ENCODE measurements around the gene NAA10. TPM values are rescaled to one million over a fixed set of nuclear protein-coding genes. Genes with fewer than 3 reads are reported as not detected.

NAA10 gene
- total and polyA plus RNA-seq, 2 of the 13 experiments (the other 11 are each of a cell fraction or from before 2014, with no cell fraction given): 49.2 to 51.7 TPM

GRCh38 chrX:153944140-153944799 lies 9.4 kb upstream of the NAA10 start, which contains the start of gene RENBP (continued):
- TF ChIP-seq TFAP4 (IDR thresholded peaks at IDR 0.05; ENCODE audit: borderline replicate concordance, low read depth) (peak; percentile 40; the same call in 1 of the 2 replicates), KDM1A (CRISPR knock-in tag; IDR thresholded peaks at IDR 0.05) (no peak), ZNF773 (CRISPR knock-in tag; IDR thresholded peaks at IDR 0.05; ENCODE audit: borderline replicate concordance) (no peak), IKZF4 (CRISPR knock-in tag; IDR thresholded peaks at IDR 0.05; ENCODE audit: borderline replicate concordance, low read depth, not compliant biosample characterization) (no peak), SOX13 (IDR thresholded peaks at IDR 0.05) (no peak), SOX13 (CRISPR knock-in tag; conservative IDR thresholded peaks at IDR 0.05 in 1 of 2, IDR thresholded peaks at IDR 0.05 in 1 of 2) (no peak), ZNF142 (CRISPR knock-in tag; IDR thresholded peaks at IDR 0.05) (no peak), AGO1 (IDR thresholded peaks at IDR 0.05; ENCODE audit: low read depth, low read length, poor library complexity, severe bottlenecking) (no peak), ZNF563 (CRISPR knock-in tag; IDR thresholded peaks at IDR 0.05) (no peak), EED (CRISPR knock-in tag; IDR thresholded peaks at IDR 0.05) (no peak), ZNF513 (CRISPR knock-in tag; conservative IDR thresholded peaks at IDR 0.05) (no peak)
- TF ChIP-seq, protein P1, sequence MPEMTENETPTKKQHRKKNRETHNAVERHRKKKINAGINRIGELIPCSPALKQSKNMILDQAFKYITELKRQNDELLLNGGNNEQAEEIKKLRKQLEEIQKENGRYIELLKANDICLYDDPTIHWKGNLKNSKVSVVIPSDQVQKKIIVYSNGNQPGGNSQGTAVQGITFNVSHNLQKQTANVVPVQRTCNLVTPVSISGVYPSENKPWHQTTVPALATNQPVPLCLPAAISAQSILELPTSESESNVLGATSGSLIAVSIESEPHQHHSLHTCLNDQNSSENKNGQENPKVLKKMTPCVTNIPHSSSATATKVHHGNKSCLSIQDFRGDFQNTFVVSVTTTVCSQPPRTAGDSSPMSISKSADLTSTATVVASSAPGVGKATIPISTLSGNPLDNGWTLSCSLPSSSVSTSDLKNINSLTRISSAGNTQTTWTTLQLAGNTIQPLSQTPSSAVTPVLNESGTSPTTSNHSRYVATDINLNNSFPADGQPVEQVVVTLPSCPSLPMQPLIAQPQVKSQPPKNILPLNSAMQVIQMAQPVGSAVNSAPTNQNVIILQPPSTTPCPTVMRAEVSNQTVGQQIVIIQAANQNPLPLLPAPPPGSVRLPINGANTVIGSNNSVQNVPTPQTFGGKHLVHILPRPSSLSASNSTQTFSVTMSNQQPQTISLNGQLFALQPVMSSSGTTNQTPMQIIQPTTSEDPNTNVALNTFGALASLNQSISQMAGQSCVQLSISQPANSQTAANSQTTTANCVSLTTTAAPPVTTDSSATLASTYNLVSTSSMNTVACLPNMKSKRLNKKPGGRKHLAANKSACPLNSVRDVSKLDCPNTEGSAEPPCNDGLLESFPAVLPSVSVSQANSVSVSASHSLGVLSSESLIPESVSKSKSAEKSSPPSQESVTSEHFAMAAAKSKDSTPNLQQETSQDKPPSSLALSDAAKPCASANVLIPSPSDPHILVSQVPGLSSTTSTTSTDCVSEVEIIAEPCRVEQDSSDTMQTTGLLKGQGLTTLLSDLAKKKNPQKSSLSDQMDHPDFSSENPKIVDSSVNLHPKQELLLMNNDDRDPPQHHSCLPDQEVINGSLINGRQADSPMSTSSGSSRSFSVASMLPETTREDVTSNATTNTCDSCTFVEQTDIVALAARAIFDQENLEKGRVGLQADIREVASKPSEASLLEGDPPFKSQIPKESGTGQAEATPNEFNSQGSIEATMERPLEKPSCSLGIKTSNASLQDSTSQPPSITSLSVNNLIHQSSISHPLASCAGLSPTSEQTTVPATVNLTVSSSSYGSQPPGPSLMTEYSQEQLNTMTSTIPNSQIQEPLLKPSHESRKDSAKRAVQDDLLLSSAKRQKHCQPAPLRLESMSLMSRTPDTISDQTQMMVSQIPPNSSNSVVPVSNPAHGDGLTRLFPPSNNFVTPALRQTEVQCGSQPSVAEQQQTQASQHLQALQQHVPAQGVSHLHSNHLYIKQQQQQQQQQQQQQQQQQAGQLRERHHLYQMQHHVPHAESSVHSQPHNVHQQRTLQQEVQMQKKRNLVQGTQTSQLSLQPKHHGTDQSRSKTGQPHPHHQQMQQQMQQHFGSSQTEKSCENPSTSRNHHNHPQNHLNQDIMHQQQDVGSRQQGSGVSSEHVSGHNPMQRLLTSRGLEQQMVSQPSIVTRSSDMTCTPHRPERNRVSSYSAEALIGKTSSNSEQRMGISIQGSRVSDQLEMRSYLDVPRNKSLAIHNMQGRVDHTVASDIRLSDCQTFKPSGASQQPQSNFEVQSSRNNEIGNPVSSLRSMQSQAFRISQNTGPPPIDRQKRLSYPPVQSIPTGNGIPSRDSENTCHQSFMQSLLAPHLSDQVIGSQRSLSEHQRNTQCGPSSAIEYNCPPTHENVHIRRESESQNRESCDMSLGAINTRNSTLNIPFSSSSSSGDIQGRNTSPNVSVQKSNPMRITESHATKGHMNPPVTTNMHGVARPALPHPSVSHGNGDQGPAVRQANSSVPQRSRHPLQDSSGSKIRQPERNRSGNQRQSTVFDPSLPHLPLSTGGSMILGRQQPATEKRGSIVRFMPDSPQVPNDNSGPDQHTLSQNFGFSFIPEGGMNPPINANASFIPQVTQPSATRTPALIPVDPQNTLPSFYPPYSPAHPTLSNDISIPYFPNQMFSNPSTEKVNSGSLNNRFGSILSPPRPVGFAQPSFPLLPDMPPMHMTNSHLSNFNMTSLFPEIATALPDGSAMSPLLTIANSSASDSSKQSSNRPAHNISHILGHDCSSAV (CRISPR knock-in tag; IDR thresholded peaks at IDR 0.05; ENCODE audit: borderline replicate concordance): no peak
